DMS 273 (cell line): Measurements from ENCODE around the gene JAKMIP2.

Experiments
- DNase-seq: peaks from one replicate; lab custom pipeline; 2025; ENCODE audit not compliant: unreplicated experiment; lab: John Stamatoyannopoulos, UW

Gene JAKMIP2

GRCh38 chr5:147704544-147704943 lies 78.0 kb downstream of the JAKMIP2 start:
- no peak for DNase-seq

- no peak for DNase-seq
Measured at GRCh38 chr5:147701468-147701867, 81.1 kb downstream of the JAKMIP2 start.

GRCh38 chr5:147699496-147700088 lies 82.9 kb downstream of the JAKMIP2 start:
- no peak for DNase-seq

- DNase-seq, result no peak
Measured at GRCh38 chr5:147697380-147697779, 85.1 kb downstream of the JAKMIP2 start.

- no peak for DNase-seq
Measured at GRCh38 chr5:147694772-147695171, 87.8 kb downstream of the JAKMIP2 start.

GRCh38 chr5:147693233-147693632 lies 89.3 kb downstream of the JAKMIP2 start:
- DNase-seq, result no peak

GRCh38 chr5:147691130-147691529 lies 91.4 kb downstream of the JAKMIP2 start:
- peak; percentile 10 for DNase-seq

GRCh38 chr5:147690595-147690994 lies 91.9 kb downstream of the JAKMIP2 start:
- peak; percentile 32 for DNase-seq

- no peak for DNase-seq
Measured at GRCh38 chr5:147689426-147689825, 93.1 kb downstream of the JAKMIP2 start.

- DNase-seq, result no peak
Measured at GRCh38 chr5:147688656-147689356, 93.7 kb downstream of the JAKMIP2 start.

- DNase-seq, result no peak
Measured at GRCh38 chr5:147687118-147687517, 95.4 kb downstream of the JAKMIP2 start.

GRCh38 chr5:147686421-147686820 lies 96.1 kb downstream of the JAKMIP2 start:
- DNase-seq, result no peak

- no peak for DNase-seq
Measured at GRCh38 chr5:147685993-147686392, 96.5 kb downstream of the JAKMIP2 start.

- peak; percentile 43 for DNase-seq
Measured at GRCh38 chr5:147675168-147675567, 107.4 kb downstream of the JAKMIP2 start.

GRCh38 chr5:147674411-147674810 lies 108.1 kb downstream of the JAKMIP2 start:
- peak; percentile 44 for DNase-seq

- DNase-seq, result peak; percentile 50
Measured at GRCh38 chr5:147673791-147674190, 108.7 kb downstream of the JAKMIP2 start.

- peak; percentile 96 for DNase-seq
Measured at GRCh38 chr5:147673266-147673665, 109.3 kb downstream of the JAKMIP2 start.

- DNase-seq, result no peak
Measured at GRCh38 chr5:147671365-147671764, 111.2 kb downstream of the JAKMIP2 start.

GRCh38 chr5:147670815-147671214 lies 111.7 kb downstream of the JAKMIP2 start:
- DNase-seq, result no peak

- no peak for DNase-seq
Measured at GRCh38 chr5:147669169-147669869, 113.2 kb downstream of the JAKMIP2 start.

GRCh38 chr5:147668385-147668784 lies 114.1 kb downstream of the JAKMIP2 start:
- no peak for DNase-seq

- no peak for DNase-seq
Measured at GRCh38 chr5:147667363-147667762, 115.2 kb downstream of the JAKMIP2 start.
